Bone marrow (tissue), 2 donors: ENCODE results near the gene AFG1L.
"Not testable (repeated sequence)": the region's sequence is repeated elsewhere in the genome, so short reads cannot be mapped to it uniquely, and the experiment has no call there.

Experiments used
- DNase-seq, 2 donors: peaks; one replicate each; lab custom pipeline; 2025; lab: John Stamatoyannopoulos, UW

AFG1L gene

DNA sequence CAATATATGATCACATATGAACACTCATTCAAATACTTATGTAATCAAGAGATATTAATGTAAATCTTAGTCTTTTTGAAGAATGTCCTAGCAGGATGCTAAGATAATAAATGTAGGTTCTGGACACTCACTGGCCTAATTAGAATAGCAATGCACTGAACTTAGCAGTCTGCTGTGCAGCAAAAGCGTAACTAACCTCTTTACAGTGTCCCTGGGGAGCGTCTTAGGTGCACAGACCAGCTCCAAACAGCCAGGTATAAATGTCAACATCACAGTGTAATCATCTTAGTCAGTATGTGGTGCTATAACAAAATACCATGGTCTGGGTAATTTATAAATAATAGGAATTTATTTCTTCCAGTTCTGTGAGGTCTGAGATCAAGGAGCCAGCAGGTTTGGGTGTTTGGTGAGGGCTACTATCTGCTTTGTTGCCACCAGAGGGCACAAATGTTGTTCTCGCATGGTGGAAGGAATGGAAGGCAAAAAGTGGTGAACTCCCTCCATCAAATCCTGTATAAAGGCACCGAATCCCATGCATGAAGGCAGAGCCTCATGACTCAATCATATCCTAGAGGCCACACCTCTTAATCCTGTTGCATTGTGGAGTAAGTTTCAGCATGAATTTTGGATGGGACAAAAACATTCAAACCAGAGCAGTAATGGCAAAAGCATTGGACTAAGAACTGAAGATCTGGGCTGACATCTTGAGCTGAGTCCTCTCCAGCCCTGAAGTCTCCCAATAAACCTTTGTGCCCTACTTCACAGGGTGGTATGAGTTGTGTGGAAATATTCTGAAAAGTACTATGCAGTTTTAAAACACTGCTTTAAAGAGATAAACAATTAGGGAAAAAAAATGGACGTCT, 224.1 kb downstream of the AFG1L start:
- peak in 1 of 2 donors; percentile 19 for DNase-seq

DNA sequence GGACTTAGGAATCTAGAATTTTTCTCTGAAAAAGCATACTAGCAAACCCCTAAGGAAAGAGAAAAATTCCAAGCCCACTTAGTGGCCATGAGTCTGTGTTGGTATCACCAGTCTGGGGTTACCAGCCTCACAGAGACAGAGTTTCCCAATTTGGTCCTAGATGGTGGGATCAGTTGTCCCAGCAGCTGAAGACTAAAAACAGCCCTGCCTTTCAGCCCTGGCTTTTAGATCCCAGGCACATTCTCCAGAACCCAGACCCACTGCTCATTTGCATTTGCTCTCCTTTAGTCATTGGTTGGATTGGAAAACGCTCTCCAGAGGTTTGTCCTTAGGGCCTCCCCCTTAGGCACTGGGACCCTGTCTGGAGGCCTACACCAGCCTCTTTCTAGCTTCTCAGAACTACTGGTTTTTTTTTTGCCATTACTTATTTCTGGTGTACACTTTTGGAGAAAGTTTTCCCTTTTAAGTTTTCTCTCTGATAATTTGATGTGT, 226.8 kb downstream of the AFG1L start:
- DNase-seq: no peak

DNA sequence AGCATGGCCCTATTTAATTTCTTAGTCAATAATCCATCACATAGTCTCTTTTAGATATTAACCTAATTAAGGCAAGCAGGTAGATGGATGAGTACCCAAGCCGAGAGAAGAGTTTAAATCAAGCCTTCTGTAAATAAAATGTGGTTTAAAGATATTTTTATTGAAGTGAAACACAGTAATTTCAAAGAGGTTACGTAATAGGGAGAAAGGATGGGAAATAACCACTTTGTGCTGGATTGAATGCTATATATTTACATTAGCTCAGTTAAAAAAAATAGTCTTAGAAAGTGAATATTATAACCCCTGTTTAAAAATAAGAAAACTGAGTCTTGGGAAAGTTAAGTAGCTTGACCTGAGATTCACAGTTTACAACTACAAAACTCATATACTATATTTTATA, 228.8 kb downstream of the AFG1L start:
- no peak for DNase-seq

- no peak for DNase-seq
Observed at GRCh38 chr6:108524528-108525248, 229.8 kb downstream of the AFG1L start.

DNA sequence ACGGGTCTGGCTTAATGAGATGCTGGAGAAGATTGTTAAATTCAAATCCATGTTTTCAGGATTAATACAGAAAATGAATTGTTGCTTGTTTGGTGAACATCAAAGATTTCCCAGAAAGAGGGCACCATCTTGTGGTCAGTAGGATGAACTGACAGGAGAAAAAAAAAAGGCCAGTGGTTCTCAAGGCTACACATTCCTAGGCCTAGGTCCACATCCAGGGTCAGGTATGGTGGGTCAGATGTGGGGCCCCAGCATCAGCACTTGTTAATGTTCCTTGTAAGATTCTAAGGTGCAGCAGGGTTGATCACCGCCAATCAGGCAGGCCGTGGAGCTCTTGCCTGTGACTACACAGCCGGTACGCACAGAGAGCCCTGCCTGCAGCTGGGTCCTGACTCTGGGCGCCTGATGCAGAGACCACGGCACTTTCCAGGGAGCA, 231.9 kb downstream of the AFG1L start:
- peak in 1 of 2 donors; percentile 32 for DNase-seq

DNA sequence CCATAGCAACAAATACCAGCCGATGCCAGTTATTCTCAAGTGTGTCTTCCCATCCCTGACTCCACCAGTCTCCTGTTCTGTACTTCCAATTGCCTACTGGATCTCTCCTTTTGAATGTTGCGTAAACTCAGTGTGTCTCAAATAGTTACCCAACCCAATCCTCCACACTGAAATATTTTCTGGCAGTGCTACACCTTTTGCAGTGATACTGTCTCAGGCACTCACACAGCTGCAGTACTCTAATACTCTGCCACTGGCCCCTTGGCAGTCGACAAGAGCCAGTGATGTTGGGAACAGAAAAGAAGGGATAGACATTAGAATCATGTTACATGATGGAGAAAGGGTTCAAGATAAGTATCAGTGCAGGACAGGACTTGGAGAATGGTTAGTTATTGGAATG, 234.0 kb downstream of the AFG1L start:
- DNase-seq: no peak

GRCh38 chr6:108531332-108531731, 236.5 kb downstream of the AFG1L start:
- DNase-seq: no peak

GRCh38 chr6:108535114-108535742, 240.4 kb downstream of the AFG1L start:
- DNase-seq: no peak

GRCh38 chr6:108535920-108536535, 241.2 kb downstream of the AFG1L start:
- DNase-seq: not testable (repeated sequence)

- peak in 1 of 2 donors; percentile 68 for DNase-seq
Observed at GRCh38 chr6:108541843-108542759, 247.2 kb downstream of the AFG1L start.

GRCh38 chr6:108543175-108543940, 248.5 kb downstream of the AFG1L start:
- no peak for DNase-seq

DNA sequence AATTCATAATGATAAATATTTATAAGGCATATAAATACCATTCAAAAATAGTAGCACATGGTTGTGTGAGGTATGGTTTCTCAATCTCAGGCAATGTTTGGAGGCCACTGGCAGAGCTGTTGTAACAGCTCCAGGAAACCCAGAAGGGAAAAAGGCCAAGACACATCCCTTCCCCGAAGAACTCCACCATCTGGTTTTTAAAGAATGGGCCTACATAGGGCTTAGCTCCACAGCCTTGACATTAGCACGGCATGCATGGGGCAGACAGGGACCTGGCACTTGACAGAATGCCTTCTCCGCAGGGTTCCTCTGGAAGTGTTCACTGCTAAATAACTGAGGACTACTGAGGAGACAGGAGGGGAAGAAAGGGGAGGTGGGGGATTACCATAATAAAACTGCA, 249.8 kb downstream of the AFG1L start:
- DNase-seq: no peak

GRCh38 chr6:108546079-108547049, 251.5 kb downstream of the AFG1L start:
- no peak for DNase-seq

- no peak for DNase-seq
Observed at GRCh38 chr6:108549241-108549640, 254.4 kb downstream of the AFG1L start.

- DNase-seq: no peak
Observed at GRCh38 chr6:108549741-108550140, 254.9 kb downstream of the AFG1L start.

GRCh38 chr6:108550256-108550655, 255.4 kb downstream of the AFG1L start:
- no peak for DNase-seq

- no peak for DNase-seq
Observed at GRCh38 chr6:108555399-108556052, 260.7 kb downstream of the AFG1L start.

- no peak for DNase-seq
Observed at GRCh38 chr6:108556250-108556649, 261.4 kb downstream of the AFG1L start.
